IMR-90 (cell line): ENCODE data around the gene TEDC2. TPM values are rescaled to one million over a fixed set of nuclear protein-coding genes. Genes with fewer than 3 reads are reported as not detected.

Source experiments
- ATAC-seq: fragments of 200-7000 bp; cut with Tn5 transposase; 2 replicates; pipeline ENCODE4 v1.9.1; 2020; ENCODE audit warnings: low read depth, mild to moderate bottlenecking, moderate library complexity
- BruUV-seq: library from RNA; stranded (reverse); fragments of 400-500 nt; replicated peaks from 2 replicates; lab custom pipeline; 2021; lab: Mats Ljungman, UMichigan
- CTCF ChIA-PET: fragments of 300-600 bp; formaldehyde crosslinking; extraction: SDS; loops from one replicate; lab custom pipeline; 2021; ENCODE audit warnings: antibody characterized with exemption; lab: Yijun Ruan, JAX
- POLR2A ChIA-PET: fragments of 300-600 bp; sonication (Branson Sonifier 250); formaldehyde crosslinking; loops from one replicate; lab custom pipeline; 2022; ENCODE audit warnings: antibody characterized with exemption; ENCODE audit not compliant: unreplicated experiment; lab: Charles Lee
- DNase-seq: peaks from one replicate; pipeline ENCODE4 v3.0.0; 2013
- H2AFZ ChIP-seq: replicated peaks from 2 replicates; pipeline ENCODE3; 2013; ENCODE audit warnings: low read length, mild to moderate bottlenecking; ENCODE audit not compliant: poor library complexity
- H2AK5ac ChIP-seq: 2 replicates; pipeline ENCODE4 v1.6.1; 2013; ENCODE audit warnings: low read depth, low read length, inconsistent platforms
- H2AK9ac ChIP-seq: replicated peaks from 2 replicates; pipeline ENCODE3; 2013; ENCODE audit warnings: mild to moderate bottlenecking, low read depth, low read length, moderate library complexity; ENCODE audit not compliant: poor library complexity
- H2BK120ac ChIP-seq: 2 replicates; pipeline ENCODE4 v1.6.1; 2013; ENCODE audit warnings: low read depth, low read length, inconsistent platforms
- H2BK15ac ChIP-seq: 3 replicates; pipeline ENCODE4 v1.6.1; 2013; ENCODE audit warnings: low read depth, low read length, inconsistent platforms
- H2BK20ac ChIP-seq: 2 replicates; pipeline ENCODE4 v1.6.1; 2013; ENCODE audit warnings: low read depth, mild to moderate bottlenecking, inconsistent platforms, low read length, moderate library complexity
- H2BK5ac ChIP-seq: 2 replicates; pipeline ENCODE4 v1.6.1; 2013; ENCODE audit warnings: mild to moderate bottlenecking, low read depth, low read length, inconsistent platforms; ENCODE audit not compliant: poor library complexity, severe bottlenecking
- H3K14ac ChIP-seq: replicated peaks from 2 replicates; pipeline ENCODE4 v1.6.1; 2013; ENCODE audit warnings: low read depth, low read length, inconsistent platforms
- H3K18ac ChIP-seq: 2 replicates; pipeline ENCODE4 v1.6.1; 2013; ENCODE audit warnings: low read depth, low read length, control low read depth
- H3K23ac ChIP-seq: 2 replicates; pipeline ENCODE4 v1.6.1; 2013; ENCODE audit warnings: low read depth, low read length, inconsistent platforms
- H3K27ac ChIP-seq: 2 replicates; pipeline ENCODE4 v1.5.1; 2013; ENCODE audit warnings: mild to moderate bottlenecking, control low read depth, low read length; ENCODE audit not compliant: insufficient read depth
- H3K27me3 ChIP-seq: 2 replicates; pipeline ENCODE4 v1.6.1; 2013; ENCODE audit warnings: low read length; ENCODE audit not compliant: control insufficient read depth, insufficient read depth
- H3K36me3 ChIP-seq: 2 replicates; pipeline ENCODE4 v1.6.1; 2013; ENCODE audit warnings: low read length, mixed read lengths; ENCODE audit not compliant: control insufficient read depth, insufficient read depth
- H3K4ac ChIP-seq: 2 replicates; pipeline ENCODE4 v1.6.1; 2013; ENCODE audit warnings: low read depth, low read length, inconsistent platforms
- H3K4me1 ChIP-seq: 2 replicates; pipeline ENCODE4 v1.6.1; 2013; ENCODE audit warnings: low read length, mixed read lengths; ENCODE audit not compliant: control insufficient read depth, insufficient read depth
- H3K4me2 ChIP-seq: 2 replicates; pipeline ENCODE4 v1.6.1; 2013; ENCODE audit warnings: low read depth, mild to moderate bottlenecking, control low read depth, low read length, moderate library complexity
- H3K4me3 ChIP-seq: 2 replicates; pipeline ENCODE4 v1.5.1; 2013; ENCODE audit warnings: low read depth, mild to moderate bottlenecking, control low read depth, low read length, moderate library complexity; ENCODE audit not compliant: insufficient read depth
- H3K56ac ChIP-seq: 2 replicates; pipeline ENCODE4 v1.6.1; 2013; ENCODE audit warnings: low read length, inconsistent platforms; ENCODE audit not compliant: insufficient read depth; ENCODE audit errors: extremely low read depth
- H3K79me1 ChIP-seq, 2 experiments: 2 replicates each; pipeline ENCODE4 v1.6.1; 2013; ENCODE audit warnings: low read length in 2 of 2, inconsistent platforms in 1 of 2, low read depth in 1 of 2
- H3K9ac ChIP-seq: 2 replicates; pipeline ENCODE4 v1.6.1; 2013; ENCODE audit warnings: low read depth, low read length, control low read depth
- H3K9me1 ChIP-seq: 2 replicates; pipeline ENCODE4 v1.6.1; 2013; ENCODE audit warnings: low read length, inconsistent platforms; ENCODE audit not compliant: insufficient read depth
- H3K9me3 ChIP-seq: 2 replicates; pipeline ENCODE4 v1.6.1; 2013; ENCODE audit warnings: low read length; ENCODE audit not compliant: control insufficient read depth, insufficient read depth
- H4K20me1 ChIP-seq: 2 replicates; pipeline ENCODE4 v1.6.1; 2013; ENCODE audit warnings: low read length, inconsistent platforms; ENCODE audit not compliant: insufficient read depth
- H4K5ac ChIP-seq: 2 replicates; pipeline ENCODE4 v1.6.1; 2013; ENCODE audit warnings: mild to moderate bottlenecking, low read depth, low read length, control low read depth
- H4K8ac ChIP-seq, 2 experiments: 2 replicates each; pipeline ENCODE4 v1.6.1; 2013; ENCODE audit warnings: low read depth in 2 of 2, low read length in 2 of 2, control low read depth in 1 of 2, inconsistent platforms in 1 of 2
- H4K91ac ChIP-seq: 2 replicates; pipeline ENCODE4 v1.6.1; 2013; ENCODE audit warnings: low read depth, low read length, inconsistent platforms; ENCODE audit not compliant: insufficient read depth
- BHLHE40 ChIP-seq: fragments of 150-350 bp; IDR thresholded peaks from 2 replicates; pipeline ENCODE4 v1.6.1; 2016; ENCODE audit warnings: mild to moderate bottlenecking, low read depth, low read length
- CHD1 ChIP-seq: IDR thresholded peaks from 2 replicates; pipeline ENCODE4 v1.6.1; 2012; ENCODE audit warnings: low read depth, low read length, improper control_type of control experiment
- FOS ChIP-seq: fragments of 150-350 bp; IDR thresholded peaks from 2 replicates; pipeline ENCODE4 v1.6.1; 2016; ENCODE audit warnings: low read depth, low read length
- MAFK ChIP-seq: IDR thresholded peaks from 2 replicates; pipeline ENCODE4 v1.6.1; 2012; ENCODE audit warnings: low read depth, low read length, improper control_type of control experiment
- NFE2L2 ChIP-seq: fragments of 150-350 bp; IDR thresholded peaks from 2 replicates; pipeline ENCODE4 v1.6.1; 2016; ENCODE audit warnings: low read depth, mild to moderate bottlenecking, low read length
- POLR2A ChIP-seq: IDR thresholded peaks from 2 replicates; pipeline ENCODE4 v1.6.1; 2012; ENCODE audit warnings: mild to moderate bottlenecking, low read depth, low read length
- RAD21 ChIP-seq: IDR thresholded peaks from 2 replicates; pipeline ENCODE4 v1.6.1; 2012; ENCODE audit warnings: low read length, improper control_type of control experiment
- RCOR1 ChIP-seq: IDR thresholded peaks from 2 replicates; pipeline ENCODE4 v1.6.1; 2012; ENCODE audit warnings: mild to moderate bottlenecking, low read length, improper control_type of control experiment; ENCODE audit not compliant: insufficient replicate concordance
- RFX5 ChIP-seq: IDR thresholded peaks from 2 replicates; pipeline ENCODE4 v1.8.0; 2012; ENCODE audit warnings: low read depth, mild to moderate bottlenecking, low read length, moderate library complexity
- WGBS, 2 experiments: methylation state at CpG; one replicate each; pipeline versions ENCODE4 v1.1.5 to v1.1.7; 2013; ENCODE audit warnings: missing lambda C conversion rate in 2 of 2; ENCODE audit not compliant: insufficient read length in 1 of 2; ENCODE audit errors: extremely low coverage in 2 of 2; 5-methylcytosine and 5-hydroxymethylcytosine counted together
- dilution Hi-C: fragments of 300-500 bp; cut with HindIII; formaldehyde crosslinking; loops from one replicate; pipeline ENCODE4 v1.14.3; 2018; ENCODE audit warnings: low sequenced_read_pairs; ENCODE audit not compliant: unreplicated experiment
- in situ Hi-C: fragments of 300-500 bp; cut with MboI; formaldehyde crosslinking; loops from 3 replicates; pipeline ENCODE4 v1.14.3; 2019; ENCODE audit warnings: low sequenced_read_pairs, inconsistent platforms, mixed read lengths
- intact Hi-C: fragments of 100-400 bp; cut with micrococcal nuclease; formaldehyde crosslinking; loops from 2 replicates; pipeline ENCODE4 v1.10.0; 2022
- polyA plus RNA-seq, 3 experiments: library from polyadenylated mRNA; depleted of rRNA; stranded (reverse); fragments of >200 nt; gene quantifications; 2 replicates each; pipeline ENCODE4 v1.2.3, GENCODE V29; 2012; ENCODE audit warnings: low replicate concordance in 1 of 3
- total RNA-seq: library from RNA; depleted of rRNA; stranded (reverse); fragments of >200 nt; gene quantifications from 2 replicates; pipeline ENCODE4 v1.2.3, GENCODE V29; 2012
- TF ChIP-seq, protein P1 (sequence below): conservative IDR thresholded peaks from 2 replicates; pipeline ENCODE4 v1.5.1; 2012; ENCODE audit warnings: mild to moderate bottlenecking, low read depth, low read length, improper control_type of control experiment
- TF ChIP-seq, protein P2 (sequence below): fragments of 150-350 bp; IDR thresholded peaks from 2 replicates; pipeline ENCODE4 v1.6.1; 2017; ENCODE audit warnings: mild to moderate bottlenecking, antibody characterized with exemption, low read length, low read depth

The TEDC2 gene
- total and polyA plus RNA-seq, 2 of the 4 experiments (the other 2 are of a cell fraction): 3.6 to 7.3 TPM

DNA sequence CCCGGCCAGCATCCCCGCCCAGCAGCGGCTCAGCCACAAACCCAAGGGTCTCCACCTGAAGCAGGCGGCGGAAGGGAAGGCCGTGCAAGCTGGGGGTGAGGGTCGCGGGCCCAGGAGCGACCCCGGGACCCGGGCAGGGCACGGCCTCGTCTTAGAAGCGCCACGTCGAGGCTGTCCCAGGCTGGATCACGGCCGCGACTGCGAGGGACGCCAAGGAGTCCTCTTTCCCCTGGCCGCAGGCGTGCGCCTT lies 31.2 kb upstream of the TEDC2 start:
- Histone ChIP-seq H3K4me1 (peaks cover 4% of the 10 kb centered on the region), H3K4me3 (peak overlapping the region; percentile 89), H2BK15ac (peak overlapping the region; percentile 54; the same call in 1 of the 3 replicates), H3K9me1 (peaks cover 12% of the 10 kb centered on the region; the same call in 1 of the 2 replicates), H3K14ac (peak overlapping the region; percentile 97), H2AK9ac (peak overlapping the region; percentile 97), H3K79me1 (peaks cover 37 to 48% of the 10 kb centered on the region in 2 experiments), H3K36me3 (peaks cover 6% of the 10 kb centered on the region), H3K18ac (no peak overlapping the region), H4K5ac (no peak overlapping the region), H2BK120ac (peak overlapping the region; percentile 52; the same call in 1 of the 2 replicates), H3K9me3 (no peaks in the 10 kb centered on the region), H3K4ac (peak overlapping the region; percentile 86), H3K27ac (peak overlapping the region; percentile 37; the same call in 1 of the 2 replicates), H2BK5ac (peak overlapping the region; percentile 69), H3K56ac (peak overlapping the region; percentile 17; the same call in 1 of the 2 replicates), H3K9ac (peak overlapping the region; percentile 69), H4K20me1 (0 out of 2 replicates have a peak, but pooled peaks cover 3% of the 10 kb centered on the region), H4K91ac (peak overlapping the region; percentile 89), H2AFZ (peak overlapping the region; percentile 100), H4K8ac (peak overlapping the region; percentile 79 to 93), H2AK5ac (peak overlapping the region; percentile 61), H3K4me2 (peak overlapping the region; percentile 80), H3K27me3 (no peaks in the 10 kb centered on the region), H3K23ac (peak overlapping the region; percentile 87; the same call in 1 of the 2 replicates), H2BK20ac (no peak overlapping the region)
- TF ChIP-seq RFX5 (no peak), BHLHE40 (no peak), CHD1 (no peak), POLR2A (no peak), RCOR1 (no peak), FOS (no peak), MAFK (no peak), RAD21 (no peak), NFE2L2 (no peak)
- TF ChIP-seq, protein P1, sequence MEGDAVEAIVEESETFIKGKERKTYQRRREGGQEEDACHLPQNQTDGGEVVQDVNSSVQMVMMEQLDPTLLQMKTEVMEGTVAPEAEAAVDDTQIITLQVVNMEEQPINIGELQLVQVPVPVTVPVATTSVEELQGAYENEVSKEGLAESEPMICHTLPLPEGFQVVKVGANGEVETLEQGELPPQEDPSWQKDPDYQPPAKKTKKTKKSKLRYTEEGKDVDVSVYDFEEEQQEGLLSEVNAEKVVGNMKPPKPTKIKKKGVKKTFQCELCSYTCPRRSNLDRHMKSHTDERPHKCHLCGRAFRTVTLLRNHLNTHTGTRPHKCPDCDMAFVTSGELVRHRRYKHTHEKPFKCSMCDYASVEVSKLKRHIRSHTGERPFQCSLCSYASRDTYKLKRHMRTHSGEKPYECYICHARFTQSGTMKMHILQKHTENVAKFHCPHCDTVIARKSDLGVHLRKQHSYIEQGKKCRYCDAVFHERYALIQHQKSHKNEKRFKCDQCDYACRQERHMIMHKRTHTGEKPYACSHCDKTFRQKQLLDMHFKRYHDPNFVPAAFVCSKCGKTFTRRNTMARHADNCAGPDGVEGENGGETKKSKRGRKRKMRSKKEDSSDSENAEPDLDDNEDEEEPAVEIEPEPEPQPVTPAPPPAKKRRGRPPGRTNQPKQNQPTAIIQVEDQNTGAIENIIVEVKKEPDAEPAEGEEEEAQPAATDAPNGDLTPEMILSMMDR: no peak
- TF ChIP-seq, protein P2, sequence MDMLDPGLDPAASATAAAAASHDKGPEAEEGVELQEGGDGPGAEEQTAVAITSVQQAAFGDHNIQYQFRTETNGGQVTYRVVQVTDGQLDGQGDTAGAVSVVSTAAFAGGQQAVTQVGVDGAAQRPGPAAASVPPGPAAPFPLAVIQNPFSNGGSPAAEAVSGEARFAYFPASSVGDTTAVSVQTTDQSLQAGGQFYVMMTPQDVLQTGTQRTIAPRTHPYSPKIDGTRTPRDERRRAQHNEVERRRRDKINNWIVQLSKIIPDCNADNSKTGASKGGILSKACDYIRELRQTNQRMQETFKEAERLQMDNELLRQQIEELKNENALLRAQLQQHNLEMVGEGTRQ: no peak
- ChIA-PET POLR2A (no interaction called here), CTCF (no interaction called here)
- no peak for ATAC-seq
- no peak for DNase-seq
- 0% methylated on average over 23 of the region's 24 CpGs; no CpG with 5 or more reads in 1 of the 2 experiments for WGBS, 2 experiments
- in situ Hi-C loops: loop anchor here (10.0 kb wide), 1 partner anchor 154 kb away; no protein-coding TSS in a partner anchor
- dilution Hi-C loops: no loop called here
- intact Hi-C loops: loop anchor here (1.0 to 2.0 kb wide), 2 partner anchors 88 to 160 kb away; partner anchors contain the start of genes ABCA3 and RNPS1
- BruUV-seq: no TSS peak
